Brain microvascular endothelial cell (primary cell): ENCODE measurements around the gene EBI3.
"Not testable (repeated sequence)": the region's sequence is repeated elsewhere in the genome, so short reads cannot be mapped to it uniquely, and the experiment has no call there.

ENCODE experiments used
- DNase-seq: peaks from one replicate; pipeline ENCODE4 v3.0.0-alpha.2; 2020
- H3K27ac ChIP-seq: fragments of 250-450 bp; sonication (Bioruptor Pico); 2 replicates; pipeline ENCODE4 v1.5.1; 2020; ENCODE audit warnings: mild to moderate bottlenecking, moderate library complexity
- H3K27me3 ChIP-seq: fragments of 250-450 bp; sonication (Bioruptor Pico); replicated peaks from 2 replicates; pipeline ENCODE4 v1.5.1; 2020; ENCODE audit warnings: mild to moderate bottlenecking
- H3K36me3 ChIP-seq: fragments of 250-450 bp; sonication (Bioruptor Pico); replicated peaks from 2 replicates; pipeline ENCODE4 v1.5.1; 2020; ENCODE audit warnings: mild to moderate bottlenecking
- H3K4me3 ChIP-seq: 2 replicates; pipeline ENCODE4 v1.5.1; 2011; ENCODE audit warnings: low read depth, mild to moderate bottlenecking, control low read depth, low read length, moderate library complexity
- CTCF ChIP-seq: IDR thresholded peaks from 2 replicates; pipeline ENCODE4 v1.5.1; 2011; ENCODE audit warnings: low read depth, mild to moderate bottlenecking, moderate library complexity, low read length, control low read depth, inconsistent platforms; ENCODE audit errors: missing control alignments
- in situ Hi-C: cut with HindIII; loops from 2 replicates; pipeline ENCODE4 v1.10.0; 2017; ENCODE audit warnings: low sequenced_read_pairs, low pct_ligation_motif_present

The EBI3 gene

DNA sequence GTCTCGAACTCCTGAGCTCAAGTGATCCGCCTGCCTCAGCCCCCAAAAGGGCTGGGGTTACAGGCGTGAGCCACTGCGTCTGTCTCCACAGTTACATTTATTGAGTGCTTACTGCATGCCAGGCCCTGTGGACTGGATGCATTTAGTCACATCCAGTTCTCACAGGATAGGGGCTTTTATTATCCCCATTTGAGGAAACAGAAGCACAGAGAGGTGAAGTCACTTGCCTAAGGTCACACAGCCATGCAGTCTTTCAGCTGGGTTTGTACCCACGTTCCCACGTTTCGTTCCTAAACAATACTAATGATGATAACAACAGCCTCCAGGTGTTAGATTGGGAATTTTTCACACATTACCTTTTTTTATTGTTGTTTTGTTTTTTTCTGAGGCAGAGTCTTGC lies 9.1 kb upstream of the EBI3 start:
- DNase-seq: no peak
- Histone ChIP-seq H3K36me3 (no peaks in the 10 kb centered on the region), H3K27ac (no peak overlapping the region), H3K4me3 (no peak overlapping the region), H3K27me3 (no peaks in the 10 kb centered on the region)
- in situ Hi-C loops: no loop called here
- no peak for TF ChIP-seq CTCF

GRCh38 chr19:4224470-4224869 lies 4.9 kb upstream of the EBI3 start:
- in situ Hi-C loops: no loop called here
- DNase-seq: no peak

GRCh38 chr19:4225885-4226284 lies 3.4 kb upstream of the EBI3 start:
- Histone ChIP-seq H3K27me3 (no peaks in the 10 kb centered on the region), H3K36me3 (no peaks in the 10 kb centered on the region), H3K4me3 (no peak overlapping the region), H3K27ac (no peak overlapping the region)
- in situ Hi-C loops: no loop called here
- no peak for TF ChIP-seq CTCF
- no peak for DNase-seq

More at GRCh38 chr19:4224470-4224869, 4.9 kb upstream of the EBI3 start:
- Histone ChIP-seq H3K27me3 (no peaks in the 10 kb centered on the region), H3K36me3 (no peaks in the 10 kb centered on the region), H3K27ac (no peak overlapping the region), H3K4me3 (no peak overlapping the region)
- no peak for TF ChIP-seq CTCF

DNA sequence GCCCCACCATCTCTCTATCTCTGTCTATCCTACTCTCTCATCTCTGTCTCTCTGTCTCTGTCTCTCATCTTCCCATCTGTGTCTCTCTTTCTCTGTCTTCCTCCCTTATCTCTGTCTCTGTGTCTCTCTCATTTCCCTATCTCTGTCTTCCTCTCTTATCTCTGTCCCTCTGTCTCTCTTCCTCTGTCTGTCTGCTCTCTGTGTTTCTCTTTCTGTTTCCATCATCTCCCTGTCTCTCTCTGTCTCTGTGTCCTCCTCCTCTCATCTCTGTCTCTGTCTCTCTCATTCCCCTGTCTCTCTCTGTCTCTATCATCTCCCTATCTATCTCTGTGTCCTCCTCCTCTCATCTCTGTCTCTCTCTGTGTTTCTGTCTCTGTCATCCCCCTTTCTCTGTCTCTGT lies 1.6 kb upstream of the EBI3 start:
- Histone ChIP-seq H3K36me3 (no peaks in the 10 kb centered on the region), H3K27me3 (no peaks in the 10 kb centered on the region), H3K27ac (no peak overlapping the region), H3K4me3 (no peak overlapping the region)
- no peak for TF ChIP-seq CTCF
- no peak for DNase-seq
- in situ Hi-C loops: no loop called here

- in situ Hi-C loops: no loop called here
Observed at GRCh38 chr19:4228765-4229178, 551 bp upstream of the EBI3 start.

DNA sequence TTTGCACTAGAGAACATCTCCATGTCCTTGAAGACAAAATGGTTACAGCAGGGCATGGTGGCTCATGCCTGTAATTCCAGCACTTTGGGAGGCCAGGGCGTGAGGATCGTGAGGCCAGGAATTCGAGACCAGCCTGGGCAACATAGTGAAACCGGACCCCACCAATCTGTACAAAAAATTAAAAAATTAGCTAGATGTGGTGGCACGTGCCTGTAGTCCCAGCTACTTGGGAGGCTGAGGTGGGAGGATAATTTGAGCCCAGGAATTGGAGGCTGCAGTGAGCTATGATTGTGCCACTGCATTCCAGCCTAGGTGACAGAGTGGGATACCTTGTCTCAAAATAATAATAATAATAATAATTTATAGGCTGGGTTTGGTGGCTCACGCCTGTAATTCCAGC lies 914 bp downstream of the EBI3 start:
- H3K27me3 ChIP-seq, H3K4me3 ChIP-seq, H3K36me3 ChIP-seq, DNase-seq, in situ Hi-C loops, H3K27ac ChIP-seq: not testable (repeated sequence)

More at GRCh38 chr19:4228765-4229178, 551 bp upstream of the EBI3 start:
- Histone ChIP-seq H3K36me3 (no peaks in the 10 kb centered on the region), H3K4me3 (no peak overlapping the region), H3K27me3 (no peaks in the 10 kb centered on the region), H3K27ac (no peak overlapping the region)
- TF ChIP-seq CTCF: no peak
- DNase-seq: no peak

GRCh38 chr19:4231521-4231920 lies 2.2 kb downstream of the EBI3 start:
- H3K27me3 ChIP-seq, in situ Hi-C loops, H3K36me3 ChIP-seq, H3K4me3 ChIP-seq, H3K27ac ChIP-seq, DNase-seq: not testable (repeated sequence)

DNA sequence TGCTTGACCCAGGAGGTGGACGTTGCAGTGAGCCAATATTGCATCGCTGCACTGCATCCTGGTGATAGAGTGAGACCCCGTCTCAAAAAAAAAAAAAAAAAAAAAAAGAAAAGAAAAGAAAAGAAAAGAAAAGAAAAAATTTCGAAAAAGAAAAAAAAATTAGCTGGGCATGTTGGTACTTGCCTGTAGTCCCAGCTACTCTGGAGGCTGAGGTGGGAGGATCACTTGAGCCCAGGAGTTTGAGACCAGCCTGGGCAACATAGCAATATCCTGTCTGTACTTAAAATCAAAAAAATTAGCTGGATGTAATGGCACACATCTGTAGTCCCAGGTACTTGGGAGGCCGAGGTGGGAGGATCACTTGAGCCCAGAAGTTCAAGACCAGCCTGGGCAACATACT lies 2.8 kb downstream of the EBI3 start:
- in situ Hi-C loops, H3K27me3 ChIP-seq, H3K4me3 ChIP-seq, DNase-seq, H3K27ac ChIP-seq, H3K36me3 ChIP-seq: not testable (repeated sequence)
